Subcutaneous adipose tissue (tissue), 4 donors: ENCODE results near the gene KCNH4. TPM values are rescaled to one million over a fixed set of nuclear protein-coding genes. Genes with fewer than 3 reads are reported as not detected.

Experiments
- CTCF ChIP-seq: fragments of 450-650 bp; IDR thresholded peaks from one replicate; pipeline ENCODE4 v1.5.1; 2016; ENCODE audit warnings: low read depth, mild to moderate bottlenecking, control low read depth, antibody characterized with exemption, moderate library complexity
- total RNA-seq, 4 donors: library from RNA; depleted of rRNA; stranded (reverse); fragments of >200 nt; gene quantifications; one replicate each; pipeline ENCODE4 v1.1.0, GENCODE V29; 2016

KCNH4 gene
- total RNA-seq, 4 donors from 2014 or later, result 0.16 to 0.34 (median 0.19) TPM; not detected in 1

GRCh38 chr17:42117397-42118125 lies 63.4 kb downstream of the KCNH4 start:
- no peak for TF ChIP-seq CTCF

GRCh38 chr17:42116705-42117396 lies 64.1 kb downstream of the KCNH4 start:
- TF ChIP-seq CTCF, result no peak

GRCh38 chr17:42114118-42114517 lies 66.8 kb downstream of the KCNH4 start:
- TF ChIP-seq CTCF, result no peak

- TF ChIP-seq CTCF, result no peak
Observed at GRCh38 chr17:42113293-42114069, 67.5 kb downstream of the KCNH4 start.

- no peak for TF ChIP-seq CTCF
Observed at GRCh38 chr17:42112552-42113176, 68.3 kb downstream of the KCNH4 start, which contains the start of gene DHX58. Gene DHX58, minus strand, starts transcription at chr17:42112714. Its CDS starts 822 bp downstream, at chr17:42111892.

GRCh38 chr17:42111871-42112551 lies 68.9 kb downstream of the KCNH4 start:
- TF ChIP-seq CTCF, result no peak
